Iris pigment epithelial cell (primary cell): Measurements from ENCODE around the gene CLTA.

Source experiments
- DNase-seq: peaks from one replicate; pipeline ENCODE4 v3.0.0-alpha.2; 2011; ENCODE audit warnings: low read depth

CLTA gene

GRCh38 chr9:36247356-36247755 lies 56.6 kb downstream of the CLTA start:
- no peak for DNase-seq

GRCh38 chr9:36248061-36248460 lies 57.3 kb downstream of the CLTA start:
- peak; percentile 45 for DNase-seq

- no peak for DNase-seq
These were observed 58.5 kb downstream of the CLTA start for GRCh38 chr9:36249189-36249588.

- DNase-seq, result peak; percentile 6
These were observed 59.4 kb downstream of the CLTA start for GRCh38 chr9:36250079-36250478.

GRCh38 chr9:36251428-36251827 lies 60.7 kb downstream of the CLTA start:
- DNase-seq, result no peak

- DNase-seq, result peak; percentile 98
These were observed 67.7 kb downstream of the CLTA start, which contains the start of gene GNE for GRCh38 chr9:36258208-36258995. TSS of gene GNE (minus strand) at chr9:36258448. CDS start at chr9:36249355, 9,093 bp downstream.

- DNase-seq, result no peak
These were observed 68.3 kb downstream of the CLTA start for GRCh38 chr9:36258996-36259533.
